ENCODE data around the gene CTBP2.

Gene CTBP2

DNA sequence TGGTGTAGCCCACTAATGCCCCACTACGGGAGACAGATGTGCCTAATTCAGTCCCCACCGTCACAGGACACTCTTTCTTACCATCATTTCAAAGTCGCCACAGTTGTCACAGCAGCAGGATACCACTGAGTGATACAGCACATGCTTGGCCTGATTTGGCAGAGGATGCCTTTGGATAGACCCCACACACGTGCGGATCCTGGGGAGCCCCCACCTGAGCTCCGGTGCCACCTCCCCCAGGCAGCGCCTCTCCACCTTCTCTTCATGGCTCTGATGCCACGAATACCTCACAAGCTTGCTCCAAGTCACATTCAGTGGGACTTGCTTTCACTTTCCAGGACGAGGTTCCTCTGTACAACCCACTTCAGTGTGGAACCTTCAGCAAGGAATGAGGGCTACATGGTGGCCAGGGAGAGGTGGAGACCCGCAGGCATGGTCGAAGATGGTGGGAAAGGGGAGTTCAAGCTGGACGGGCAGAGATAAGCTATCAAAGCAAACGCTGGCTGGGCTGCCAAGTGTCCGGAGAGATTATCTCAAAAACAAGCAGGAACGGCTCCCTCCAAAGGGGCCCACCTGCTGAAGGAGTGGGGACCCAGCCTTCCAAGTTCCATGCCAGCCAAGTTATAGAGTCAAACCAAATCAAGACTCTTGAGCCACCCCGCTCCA lies 111.0 kb downstream of the CTBP2 start:
- H3K36me3 Mint-ChIP-seq, result no peaks in the 10 kb centered on the region

DNA sequence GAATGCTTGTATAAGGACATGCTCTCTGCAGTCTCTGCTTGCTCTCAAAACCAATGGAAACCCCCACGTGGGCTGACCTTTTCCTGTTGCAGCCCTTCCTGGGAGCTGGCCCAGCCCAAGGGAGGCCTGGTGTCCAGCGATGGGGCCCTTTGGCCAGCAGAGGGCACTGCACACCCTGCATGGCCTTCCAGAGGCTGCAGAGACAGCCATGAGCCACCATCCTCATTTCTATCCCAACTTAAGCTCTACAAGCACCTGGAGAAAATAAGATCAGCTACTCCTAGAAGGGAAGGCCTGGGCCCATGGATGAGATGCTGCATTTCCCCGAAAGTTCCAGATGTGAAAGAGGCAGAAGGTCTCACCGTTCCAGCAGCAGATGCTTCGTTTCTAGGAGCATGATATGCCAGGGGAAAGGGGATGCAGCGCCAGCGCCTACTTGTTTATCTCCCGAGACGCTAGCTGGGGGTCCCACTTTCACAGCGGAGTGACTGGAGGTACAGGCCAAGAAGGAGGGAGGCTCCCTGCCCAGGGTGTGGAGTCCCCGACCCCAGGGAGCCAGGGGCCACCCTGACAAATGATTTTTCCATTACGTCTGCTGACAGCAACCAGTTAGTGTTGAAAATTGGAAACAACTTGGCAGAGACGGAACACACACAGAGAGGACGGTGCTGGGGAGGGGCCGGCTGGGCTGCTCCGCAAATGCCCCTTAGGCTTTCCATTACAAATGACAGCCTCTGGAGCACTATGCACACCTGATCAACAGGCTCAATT lies 112.1 kb downstream of the CTBP2 start:
- Mint-ChIP-seq H3K27me3 (no peaks in the 10 kb centered on the region), H3K27ac (no peak overlapping the region), H3K9me3 (ENCODE audit: low read depth) (no peaks in the 10 kb centered on the region)

More for the DNA sequence above, 111.0 kb downstream of the CTBP2 start:
- H3K27me3 Mint-ChIP-seq, result peaks cover 2% of the 10 kb centered on the region
- H3K27ac Mint-ChIP-seq, result no peak overlapping the region
- no peaks in the 10 kb centered on the region for H3K4me1 Mint-ChIP-seq (ENCODE audit: low read depth)
- H3K4me3 Mint-ChIP-seq, result no peak overlapping the region
- no peaks in the 10 kb centered on the region for H3K9me3 Mint-ChIP-seq (ENCODE audit: low read depth)

DNA sequence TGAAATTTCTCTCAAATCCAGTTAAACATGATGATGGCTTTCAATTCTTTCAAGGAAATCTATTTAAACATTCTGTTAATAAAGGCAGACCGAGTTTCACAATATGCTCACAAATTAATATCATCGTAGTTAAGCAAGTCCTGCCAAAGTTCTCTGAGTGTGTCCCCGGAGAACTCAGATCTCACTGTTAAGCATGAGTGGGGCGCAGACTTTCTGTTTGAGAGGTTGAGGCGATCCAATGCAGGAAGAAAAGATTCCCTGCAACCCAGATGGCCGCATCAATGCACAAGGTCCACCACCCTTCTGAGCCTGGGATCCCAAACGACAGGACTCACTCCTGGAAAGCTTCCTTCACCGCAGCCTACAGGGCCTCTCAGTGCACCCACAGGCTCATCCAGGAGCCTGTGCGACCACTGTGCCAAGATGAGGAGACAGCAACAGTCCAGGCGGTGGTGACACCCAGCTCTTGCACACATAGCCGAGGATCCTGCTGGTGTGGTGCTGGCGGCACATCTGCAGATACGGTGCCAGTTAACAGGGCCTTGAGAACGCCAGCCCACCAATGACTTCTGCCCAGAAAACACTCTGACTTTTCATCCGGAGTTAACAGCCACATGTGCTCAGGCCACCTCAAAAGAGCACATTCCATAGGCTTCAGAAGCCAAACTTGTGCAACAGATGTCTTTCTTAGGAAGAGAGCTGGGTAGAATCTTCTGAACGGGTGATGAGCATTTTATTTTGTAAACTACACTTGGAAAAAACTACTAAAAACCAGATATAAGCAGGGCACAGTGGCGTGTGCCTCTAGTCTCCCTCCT lies 116.3 kb downstream of the CTBP2 start:
- no peak overlapping the region for H3K27ac Mint-ChIP-seq

More for the DNA sequence above, 112.1 kb downstream of the CTBP2 start:
- H3K4me1 Mint-ChIP-seq (ENCODE audit: low read depth), result no peaks in the 10 kb centered on the region
- no peaks in the 10 kb centered on the region for H3K36me3 Mint-ChIP-seq
- H3K4me3 Mint-ChIP-seq, result no peak overlapping the region

DNA sequence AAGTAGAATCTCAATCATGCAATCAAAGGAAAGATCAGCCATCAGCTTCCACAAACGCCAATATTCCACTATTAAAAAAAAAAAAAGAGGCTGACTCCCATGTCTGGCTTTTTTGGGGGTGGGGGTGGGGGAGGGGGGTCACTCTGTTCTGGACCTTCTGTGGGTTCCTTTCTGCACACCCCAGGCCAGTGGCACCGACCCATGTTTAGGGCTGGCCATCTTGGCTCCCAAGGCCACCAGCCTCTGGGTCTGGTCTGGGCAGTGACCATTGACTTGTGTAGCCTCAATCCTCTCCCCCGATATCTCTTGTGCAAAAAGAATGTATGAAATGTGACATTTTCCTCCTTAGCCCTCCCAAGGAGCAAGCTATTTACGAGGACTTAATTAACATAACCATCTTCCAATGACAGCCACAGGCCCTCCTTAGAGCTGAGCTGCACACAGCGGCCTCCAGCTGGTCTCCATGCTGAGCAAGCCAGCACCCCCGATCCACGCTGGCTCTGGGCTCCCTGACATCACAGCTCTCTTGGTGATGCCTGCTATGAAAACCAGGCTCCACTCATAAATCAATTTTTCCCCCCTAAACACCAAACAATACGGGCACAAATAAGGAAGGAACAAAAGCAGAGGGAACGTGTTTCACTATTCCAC lies 118.4 kb downstream of the CTBP2 start:
- Mint-ChIP-seq H3K9me3 (ENCODE audit: low read depth) (no peaks in the 10 kb centered on the region), H3K27me3 (no peaks in the 10 kb centered on the region), H3K4me1 (ENCODE audit: low read depth) (no peaks in the 10 kb centered on the region), H3K4me3 (no peak overlapping the region), H3K36me3 (no peaks in the 10 kb centered on the region), H3K27ac (no peak overlapping the region)

More for the DNA sequence above, 116.3 kb downstream of the CTBP2 start:
- H3K27me3 Mint-ChIP-seq, result no peaks in the 10 kb centered on the region
- H3K4me3 Mint-ChIP-seq, result no peak overlapping the region
- no peaks in the 10 kb centered on the region for H3K4me1 Mint-ChIP-seq (ENCODE audit: low read depth)
- no peaks in the 10 kb centered on the region for H3K36me3 Mint-ChIP-seq
- no peaks in the 10 kb centered on the region for H3K9me3 Mint-ChIP-seq (ENCODE audit: low read depth)

DNA sequence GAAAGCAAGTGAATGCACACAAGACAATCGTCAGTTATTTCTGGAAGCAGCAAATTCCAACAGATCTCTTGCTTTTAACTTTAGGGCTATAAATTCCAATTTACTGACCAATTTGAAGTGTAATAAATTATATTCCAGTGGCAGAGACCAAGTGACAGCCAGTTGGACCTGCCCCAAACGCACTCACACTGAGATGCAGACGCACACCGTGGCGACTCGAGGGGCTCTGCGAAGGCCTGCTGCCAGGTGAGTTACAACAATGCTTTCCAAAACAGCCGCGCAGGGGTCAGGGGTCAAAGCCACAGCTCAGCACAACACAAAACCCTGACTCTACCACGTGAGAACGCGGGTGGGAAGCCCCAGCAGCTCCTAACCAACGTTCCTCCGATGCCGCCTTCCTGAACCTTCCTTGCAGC lies 121.0 kb downstream of the CTBP2 start:
- no peaks in the 10 kb centered on the region for H3K9me3 Mint-ChIP-seq (ENCODE audit: low read depth)
- no peak overlapping the region for H3K4me3 Mint-ChIP-seq
- no peak overlapping the region for H3K27ac Mint-ChIP-seq
- H3K4me1 Mint-ChIP-seq (ENCODE audit: low read depth), result no peaks in the 10 kb centered on the region
- no peaks in the 10 kb centered on the region for H3K36me3 Mint-ChIP-seq
- H3K27me3 Mint-ChIP-seq, result no peaks in the 10 kb centered on the region

DNA sequence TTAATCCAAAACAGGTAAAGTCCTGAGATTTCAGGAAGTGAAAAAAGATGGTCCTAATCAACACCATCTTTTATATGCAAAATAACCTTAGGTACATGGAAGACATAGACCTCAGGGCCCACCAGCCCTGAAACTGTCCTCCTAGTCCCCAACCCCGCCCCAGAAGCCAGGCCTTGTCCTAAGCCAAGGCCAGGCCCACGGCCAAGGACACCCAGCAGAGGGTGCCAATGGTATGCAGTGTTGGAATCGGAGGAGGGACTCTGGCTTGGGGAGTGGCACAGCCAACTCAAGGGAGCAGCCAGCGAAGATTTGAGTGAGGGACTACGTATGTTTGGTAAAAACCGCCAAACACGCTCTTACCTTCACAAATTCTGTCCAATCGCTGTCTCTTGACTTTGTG lies 121.7 kb downstream of the CTBP2 start:
- Mint-ChIP-seq H3K9me3 (ENCODE audit: low read depth) (no peaks in the 10 kb centered on the region), H3K27ac (no peak overlapping the region), H3K4me3 (no peak overlapping the region)

DNA sequence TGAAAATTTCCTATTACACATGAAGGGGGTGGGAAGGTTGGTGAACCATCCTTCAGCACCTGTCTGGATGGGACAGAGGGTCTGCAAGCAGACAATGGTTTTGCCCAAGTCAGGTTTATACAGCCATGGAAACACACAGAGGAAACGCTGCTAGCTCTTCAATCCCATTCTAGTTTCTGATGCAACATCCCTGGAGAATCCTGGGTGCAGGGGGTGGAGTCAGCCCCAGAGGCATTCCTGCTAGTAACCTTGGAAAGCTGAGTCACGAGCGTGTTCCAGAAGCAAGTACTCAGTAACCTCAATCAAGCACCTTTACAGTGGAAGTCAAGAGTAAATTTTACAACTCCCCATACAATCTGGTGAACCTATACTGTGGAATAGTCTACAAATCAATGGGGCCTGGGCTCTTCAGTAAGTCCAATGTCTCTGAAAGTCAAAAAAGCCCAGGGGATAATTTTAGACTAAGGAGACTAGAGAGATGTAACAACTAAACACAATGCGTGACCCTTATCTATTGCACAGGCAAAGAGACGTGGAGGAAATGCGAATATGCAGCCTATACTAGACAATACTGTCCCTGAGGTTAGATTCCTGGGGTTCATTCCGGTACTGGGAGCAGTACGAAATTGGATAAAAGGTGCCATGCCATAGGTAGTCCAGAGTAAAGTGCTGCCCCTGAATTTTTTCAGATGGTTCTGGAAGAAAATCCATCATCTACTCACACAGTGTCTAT lies 123.1 kb downstream of the CTBP2 start:
- H3K27me3 Mint-ChIP-seq, result no peaks in the 10 kb centered on the region
- no peaks in the 10 kb centered on the region for H3K36me3 Mint-ChIP-seq
- H3K4me1 Mint-ChIP-seq (ENCODE audit: low read depth), result no peaks in the 10 kb centered on the region
- H3K4me3 Mint-ChIP-seq, result no peak overlapping the region
- H3K9me3 Mint-ChIP-seq (ENCODE audit: low read depth), result no peaks in the 10 kb centered on the region
- no peak overlapping the region for H3K27ac Mint-ChIP-seq

More for the DNA sequence above, 121.7 kb downstream of the CTBP2 start:
- Mint-ChIP-seq H3K27me3 (no peaks in the 10 kb centered on the region), H3K36me3 (no peaks in the 10 kb centered on the region), H3K4me1 (ENCODE audit: low read depth) (no peaks in the 10 kb centered on the region)

DNA sequence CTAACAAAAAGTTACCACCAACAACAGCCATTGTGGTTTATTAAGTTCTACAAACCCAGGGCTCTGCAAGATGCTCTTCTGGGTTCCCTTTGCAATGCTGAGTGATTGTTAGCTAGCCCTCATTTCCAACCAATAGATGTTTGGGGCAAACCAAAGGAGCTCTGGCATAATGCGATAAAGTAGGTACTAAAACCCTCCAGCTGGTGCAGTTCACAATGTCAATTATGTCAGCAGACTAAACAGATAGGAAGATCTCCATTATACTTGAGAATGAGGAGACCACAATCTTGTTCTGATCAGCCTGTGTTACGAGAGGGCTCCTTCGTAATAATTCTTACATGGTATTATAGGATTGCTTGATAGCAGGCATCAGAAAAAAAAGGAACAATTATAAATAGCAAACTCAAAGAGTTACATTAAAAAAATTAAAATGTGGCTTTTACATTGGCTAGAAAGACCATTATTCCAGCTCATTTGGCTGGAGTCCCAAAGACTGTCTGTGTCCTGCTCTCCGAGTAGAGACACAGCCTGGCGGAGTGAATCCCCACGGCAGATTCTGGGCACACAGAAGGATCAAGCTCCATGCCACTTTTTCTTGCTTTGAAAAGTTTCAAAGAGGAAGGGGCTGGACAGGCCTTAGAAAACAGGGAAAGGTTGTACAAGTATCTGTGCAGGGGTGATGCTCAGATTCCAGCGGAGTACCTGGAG lies 124.6 kb downstream of the CTBP2 start:
- Mint-ChIP-seq H3K27me3 (no peaks in the 10 kb centered on the region), H3K9me3 (ENCODE audit: low read depth) (no peaks in the 10 kb centered on the region), H3K27ac (no peak overlapping the region), H3K4me3 (no peak overlapping the region), H3K36me3 (no peaks in the 10 kb centered on the region), H3K4me1 (ENCODE audit: low read depth) (no peaks in the 10 kb centered on the region)

DNA sequence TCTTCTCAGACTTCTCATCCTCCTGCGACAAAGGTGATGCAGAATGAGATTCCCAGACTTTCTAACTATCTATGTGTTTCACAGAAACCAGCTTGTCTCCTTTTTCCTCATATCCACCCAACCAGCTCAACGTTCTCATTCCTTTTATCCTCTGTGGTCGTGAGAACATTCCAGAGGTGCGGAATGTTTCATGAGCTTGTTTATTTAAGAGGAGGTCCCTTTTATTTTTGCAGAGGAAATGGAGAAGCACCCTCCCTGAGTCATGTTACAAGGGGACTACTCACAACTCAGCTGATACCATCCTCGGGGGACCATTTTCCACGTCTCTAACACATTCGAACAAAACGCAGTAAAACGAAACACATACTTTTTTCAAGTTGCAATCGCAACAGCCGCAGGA lies 125.2 kb downstream of the CTBP2 start:
- Mint-ChIP-seq H3K9me3 (ENCODE audit: low read depth) (no peaks in the 10 kb centered on the region), H3K36me3 (no peaks in the 10 kb centered on the region), H3K4me3 (no peak overlapping the region), H3K27ac (no peak overlapping the region), H3K27me3 (no peaks in the 10 kb centered on the region), H3K4me1 (ENCODE audit: low read depth) (no peaks in the 10 kb centered on the region)

DNA sequence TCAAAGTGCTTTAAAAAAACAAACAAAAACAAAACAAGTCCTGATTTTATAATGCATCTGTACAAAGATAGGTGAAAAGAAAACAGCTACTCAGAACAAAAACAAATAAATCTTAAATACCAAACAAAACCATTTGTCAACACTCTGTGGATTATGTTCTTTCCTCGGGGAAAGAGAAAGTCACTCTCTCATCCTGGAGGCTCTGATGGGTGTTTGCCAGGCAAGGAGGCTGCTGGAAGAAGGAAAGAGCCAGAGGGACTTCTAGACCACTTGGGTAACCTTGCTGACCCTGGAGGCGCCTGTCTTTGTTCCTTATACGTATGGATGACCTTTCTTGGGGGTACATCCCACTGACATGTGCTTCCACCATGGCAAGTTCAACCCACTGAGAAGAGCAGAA lies 125.7 kb downstream of the CTBP2 start:
- Mint-ChIP-seq H3K27me3 (no peaks in the 10 kb centered on the region), H3K4me3 (no peak overlapping the region), H3K4me1 (ENCODE audit: low read depth) (no peaks in the 10 kb centered on the region), H3K9me3 (ENCODE audit: low read depth) (no peaks in the 10 kb centered on the region), H3K27ac (no peak overlapping the region), H3K36me3 (no peaks in the 10 kb centered on the region)

DNA sequence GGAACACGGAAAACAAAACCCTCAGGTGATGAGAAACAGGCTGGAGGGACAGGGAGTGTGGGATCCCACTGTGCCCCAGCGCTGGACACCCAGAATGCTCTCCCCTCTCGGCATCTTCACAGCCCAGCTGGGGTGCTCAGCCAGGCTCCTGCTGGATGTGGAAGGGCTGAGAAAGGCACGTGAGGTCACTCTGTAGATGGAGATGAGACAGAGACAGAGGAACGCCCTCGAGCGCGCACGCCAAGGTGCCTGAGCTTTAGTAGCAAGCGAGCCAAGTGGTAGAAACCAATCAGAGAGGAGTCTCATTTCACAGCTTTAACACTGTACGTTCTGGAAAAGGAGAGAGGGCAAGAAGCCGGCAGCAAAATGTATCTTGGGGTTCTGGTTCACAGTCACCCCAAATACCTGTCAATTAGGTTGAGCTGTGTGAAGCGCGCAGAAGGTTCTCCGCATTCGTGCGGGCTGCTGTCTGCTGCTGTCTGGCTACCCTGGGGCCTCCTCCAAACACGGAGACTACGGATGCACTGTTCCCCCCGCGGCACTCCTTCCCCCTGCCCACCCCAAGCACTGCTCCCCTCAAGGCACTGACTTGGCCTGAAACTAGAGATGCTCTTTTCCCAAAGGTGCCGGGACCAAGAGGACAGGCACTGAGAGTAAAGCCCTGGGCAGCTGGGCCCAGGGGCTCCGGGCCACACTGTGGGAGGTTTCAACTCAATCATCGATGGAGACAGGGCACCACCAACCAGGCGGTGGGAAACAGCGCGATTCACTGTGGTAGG lies 127.0 kb downstream of the CTBP2 start:
- Mint-ChIP-seq H3K36me3 (no peaks in the 10 kb centered on the region), H3K9me3 (ENCODE audit: low read depth) (no peaks in the 10 kb centered on the region)

DNA sequence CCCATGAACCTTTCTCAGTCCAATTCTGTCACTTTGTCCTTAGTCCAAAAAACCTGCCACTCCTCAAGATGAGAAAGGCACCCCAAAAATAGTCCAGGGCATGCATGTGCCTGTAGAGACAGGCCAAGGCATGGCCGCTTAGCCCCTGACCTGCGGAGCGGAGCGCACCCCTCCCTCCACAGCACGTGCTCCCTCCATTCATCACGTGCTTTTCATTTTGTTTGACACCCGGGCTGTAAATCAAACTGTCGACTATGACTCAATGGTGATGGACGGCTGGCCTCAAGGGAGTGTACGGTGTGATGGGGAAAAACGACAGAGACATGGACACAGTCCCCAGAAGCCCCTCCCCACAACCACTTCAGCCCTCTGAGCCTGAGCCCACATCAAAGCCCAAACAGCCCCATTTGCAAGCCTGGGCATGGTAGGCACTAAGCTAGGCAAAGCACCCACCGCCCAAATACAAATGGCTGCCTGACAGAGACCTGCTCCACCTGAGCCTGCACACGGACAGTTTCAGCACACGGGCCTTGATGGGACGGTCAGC lies 127.8 kb downstream of the CTBP2 start:
- H3K9me3 Mint-ChIP-seq (ENCODE audit: low read depth), result no peaks in the 10 kb centered on the region
- H3K27me3 Mint-ChIP-seq, result no peaks in the 10 kb centered on the region
- no peak overlapping the region for H3K27ac Mint-ChIP-seq
- no peaks in the 10 kb centered on the region for H3K4me1 Mint-ChIP-seq (ENCODE audit: low read depth)
- no peak overlapping the region for H3K4me3 Mint-ChIP-seq
- no peaks in the 10 kb centered on the region for H3K36me3 Mint-ChIP-seq

More for the DNA sequence above, 127.0 kb downstream of the CTBP2 start:
- Mint-ChIP-seq H3K4me3 (no peak overlapping the region), H3K27ac (no peak overlapping the region), H3K4me1 (ENCODE audit: low read depth) (no peaks in the 10 kb centered on the region), H3K27me3 (no peaks in the 10 kb centered on the region)

DNA sequence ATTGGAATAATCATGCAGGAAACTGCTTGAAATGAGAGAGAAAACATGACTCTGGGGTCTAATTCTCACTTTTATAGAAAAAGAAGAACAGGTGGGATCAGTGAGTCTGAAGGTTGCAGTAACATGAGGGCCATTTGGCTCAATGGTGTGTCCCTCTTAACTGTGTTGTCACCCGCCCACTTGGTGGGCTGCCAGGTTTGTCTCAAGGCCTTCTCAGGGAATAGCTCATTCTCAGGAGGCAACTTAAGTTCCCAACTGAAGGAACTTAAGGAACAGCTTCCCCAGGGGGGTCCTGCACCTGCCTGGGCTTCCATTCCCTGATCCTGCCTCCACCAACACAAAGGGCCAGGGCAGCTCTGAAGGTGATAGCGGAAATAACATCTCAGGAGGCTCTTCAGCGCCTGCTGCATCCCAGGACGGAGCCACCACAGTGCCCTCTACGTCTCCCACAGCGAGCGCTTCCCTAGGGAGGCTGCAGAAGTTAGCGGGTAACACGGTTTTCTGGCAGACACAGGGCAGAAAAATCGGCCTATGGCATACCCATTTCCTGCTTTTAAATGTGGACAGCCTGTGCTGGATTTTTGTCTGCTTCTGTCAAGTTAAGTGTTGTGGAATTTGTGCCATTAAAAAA lies 129.7 kb downstream of the CTBP2 start:
- no peaks in the 10 kb centered on the region for H3K27me3 Mint-ChIP-seq
- H3K36me3 Mint-ChIP-seq, result no peaks in the 10 kb centered on the region
- no peaks in the 10 kb centered on the region for H3K9me3 Mint-ChIP-seq (ENCODE audit: low read depth)
- no peaks in the 10 kb centered on the region for H3K4me1 Mint-ChIP-seq (ENCODE audit: low read depth)
- no peak overlapping the region for H3K4me3 Mint-ChIP-seq
- H3K27ac Mint-ChIP-seq, result no peak overlapping the region

Data from activated naive CD8-positive, alpha-beta T cell (primary cell).